ENCODE measurements around the gene GZMB. TPM values are rescaled to one million over a fixed set of nuclear protein-coding genes. Genes with fewer than 3 reads are reported as not detected.

The GZMB gene
- total RNA-seq, 1 donor from 2014 or later = not detected

DNA sequence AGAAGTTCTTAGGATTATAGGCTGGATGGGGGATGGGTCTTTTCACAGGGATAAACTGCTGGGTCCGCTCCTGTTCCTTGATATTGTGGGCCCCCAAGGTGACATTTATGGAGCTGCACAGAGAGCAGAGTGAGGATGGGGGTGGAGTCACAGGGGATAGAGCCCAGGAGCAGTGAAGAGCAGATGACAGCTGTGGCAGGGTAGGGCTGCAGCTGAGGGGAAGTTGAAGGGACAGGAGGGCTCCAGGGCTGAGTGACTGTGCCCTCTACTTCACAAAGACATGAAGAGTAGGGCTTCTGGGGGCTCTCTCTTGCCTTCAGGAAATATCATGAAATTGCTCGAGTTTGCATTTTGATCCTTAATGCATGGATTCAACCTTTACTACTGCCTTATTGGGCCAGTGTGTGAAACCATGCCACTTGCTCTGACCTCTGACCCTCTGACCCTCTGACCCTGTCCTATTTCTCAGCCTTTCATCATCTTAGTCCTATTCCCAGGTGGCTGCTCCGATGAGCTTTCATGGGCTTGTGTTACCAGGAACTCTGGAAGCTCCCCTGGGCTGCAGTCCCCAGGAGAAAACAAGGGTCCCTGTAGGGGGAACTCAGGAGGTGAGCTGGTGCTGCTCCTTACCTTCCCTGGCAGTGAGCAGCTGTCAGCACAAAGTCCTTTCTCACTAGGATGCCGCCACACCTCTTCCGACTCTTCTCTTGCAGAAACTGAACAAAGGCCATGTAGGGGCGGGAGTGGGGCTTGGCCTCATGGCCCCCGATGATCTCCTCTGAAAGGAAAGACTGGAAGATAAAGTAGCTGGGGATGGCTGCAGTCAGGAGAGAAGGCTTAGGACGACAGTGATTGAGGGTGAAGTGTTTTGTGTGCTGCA, 26.1 kb downstream of the GZMB start:
- Mint-ChIP-seq H3K4me3 (peak overlapping the region; percentile 23), H3K4me1 (peaks cover 6% of the 10 kb centered on the region), H3K27ac (no peak overlapping the region), H3K9me3 (no peaks in the 10 kb centered on the region), H3K36me3 (no peaks in the 10 kb centered on the region), H3K27me3 (ENCODE audit: insufficient read depth, low read depth) (peaks cover 3% of the 10 kb centered on the region)
- Histone ChIP-seq H3K4me2 (no peak overlapping the region), H3K4me3 (no peak overlapping the region), H3K79me2 (ENCODE audit: low read depth) (no peaks in the 10 kb centered on the region), H4K20me1 (ENCODE audit: low read depth) (no peaks in the 10 kb centered on the region), H3K27me3 (no peaks in the 10 kb centered on the region), H3K27ac (no peak overlapping the region), H2AFZ (replicated peaks) (no peak overlapping the region), H3K9ac (no peak overlapping the region), H3K4me1 (no peaks in the 10 kb centered on the region), H3K36me3 (no peaks in the 10 kb centered on the region), H3F3A (ENCODE audit: low read depth) (no peaks in the 10 kb centered on the region), H3K9me3 (ENCODE audit: low read depth) (no peaks in the 10 kb centered on the region)
- no peak for TF ChIP-seq EZH2phosphoT487 (IDR thresholded peaks at IDR 0.05)
- TF ChIP-seq EZH2 (IDR thresholded peaks at IDR 0.05) = no peak
- TF ChIP-seq, protein P1, sequence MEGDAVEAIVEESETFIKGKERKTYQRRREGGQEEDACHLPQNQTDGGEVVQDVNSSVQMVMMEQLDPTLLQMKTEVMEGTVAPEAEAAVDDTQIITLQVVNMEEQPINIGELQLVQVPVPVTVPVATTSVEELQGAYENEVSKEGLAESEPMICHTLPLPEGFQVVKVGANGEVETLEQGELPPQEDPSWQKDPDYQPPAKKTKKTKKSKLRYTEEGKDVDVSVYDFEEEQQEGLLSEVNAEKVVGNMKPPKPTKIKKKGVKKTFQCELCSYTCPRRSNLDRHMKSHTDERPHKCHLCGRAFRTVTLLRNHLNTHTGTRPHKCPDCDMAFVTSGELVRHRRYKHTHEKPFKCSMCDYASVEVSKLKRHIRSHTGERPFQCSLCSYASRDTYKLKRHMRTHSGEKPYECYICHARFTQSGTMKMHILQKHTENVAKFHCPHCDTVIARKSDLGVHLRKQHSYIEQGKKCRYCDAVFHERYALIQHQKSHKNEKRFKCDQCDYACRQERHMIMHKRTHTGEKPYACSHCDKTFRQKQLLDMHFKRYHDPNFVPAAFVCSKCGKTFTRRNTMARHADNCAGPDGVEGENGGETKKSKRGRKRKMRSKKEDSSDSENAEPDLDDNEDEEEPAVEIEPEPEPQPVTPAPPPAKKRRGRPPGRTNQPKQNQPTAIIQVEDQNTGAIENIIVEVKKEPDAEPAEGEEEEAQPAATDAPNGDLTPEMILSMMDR (IDR thresholded peaks at IDR 0.05) = no peak
- no peak for DNase-seq (ENCODE audit: low spot score)

DNA sequence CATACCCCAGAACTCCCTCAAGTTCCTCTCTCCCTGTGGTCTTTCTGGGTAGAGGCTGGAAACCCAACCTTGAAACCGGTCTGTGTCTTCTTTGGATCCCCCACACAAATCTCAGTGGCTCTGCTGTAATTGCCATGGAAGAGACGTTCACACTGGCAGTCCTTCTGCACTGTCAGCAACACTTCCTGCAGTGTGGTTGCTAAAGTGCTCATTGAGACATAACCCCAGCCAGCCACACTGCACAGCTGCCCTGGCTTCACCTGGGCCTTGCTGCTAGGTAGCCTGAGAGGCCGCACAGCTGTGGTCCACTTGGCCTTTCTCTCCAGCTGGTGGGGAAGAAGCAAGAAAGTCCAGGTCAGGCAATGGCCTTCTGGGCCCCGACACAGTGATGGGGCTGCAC, 26.9 kb downstream of the GZMB start:
- Histone ChIP-seq H3K4me1 (no peaks in the 10 kb centered on the region), H3K79me2 (ENCODE audit: low read depth) (no peaks in the 10 kb centered on the region), H4K20me1 (ENCODE audit: low read depth) (no peaks in the 10 kb centered on the region), H3K4me2 (no peak overlapping the region), H2AFZ (replicated peaks) (no peak overlapping the region), H3K4me3 (no peak overlapping the region), H3F3A (ENCODE audit: low read depth) (no peaks in the 10 kb centered on the region), H3K27ac (no peak overlapping the region), H3K9ac (no peak overlapping the region), H3K9me3 (ENCODE audit: low read depth) (no peaks in the 10 kb centered on the region), H3K36me3 (no peaks in the 10 kb centered on the region), H3K27me3 (no peaks in the 10 kb centered on the region)
- Mint-ChIP-seq H3K4me1 (peaks cover 6% of the 10 kb centered on the region), H3K27ac (peak overlapping the region; percentile 22), H3K4me3 (no peak overlapping the region), H3K27me3 (ENCODE audit: insufficient read depth, low read depth) (no peaks in the 10 kb centered on the region), H3K36me3 (no peaks in the 10 kb centered on the region), H3K9me3 (no peaks in the 10 kb centered on the region)
- DNase-seq (ENCODE audit: low spot score) = no peak
- TF ChIP-seq, protein P1 (IDR thresholded peaks at IDR 0.05) = no peak
- TF ChIP-seq EZH2 (IDR thresholded peaks at IDR 0.05) = no peak
- no peak for TF ChIP-seq EZH2phosphoT487 (IDR thresholded peaks at IDR 0.05)

DNA sequence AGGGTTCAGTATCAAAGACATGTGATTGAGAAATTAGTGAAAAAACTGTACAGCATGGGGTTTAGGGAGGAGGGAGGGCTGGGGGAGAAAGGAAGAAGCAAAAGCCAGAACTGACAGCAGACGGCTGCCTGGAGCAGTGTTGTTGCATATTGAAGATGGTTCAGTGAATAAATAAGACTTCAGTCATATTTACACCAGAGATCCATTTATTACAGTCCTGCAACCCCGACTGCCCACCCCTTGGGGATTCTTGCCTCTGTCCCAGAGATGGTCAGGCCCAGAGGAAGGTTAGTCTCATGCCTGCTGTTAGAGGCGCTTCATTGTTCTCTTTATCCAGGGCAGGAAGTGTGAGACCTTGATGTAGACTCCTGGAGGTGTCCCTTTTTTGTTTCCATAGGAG, 27.7 kb downstream of the GZMB start:
- no peak overlapping the region for H3K9ac ChIP-seq
- Mint-ChIP-seq H3K27me3 (ENCODE audit: insufficient read depth, low read depth) (no peaks in the 10 kb centered on the region), H3K36me3 (no peaks in the 10 kb centered on the region), H3K9me3 (no peaks in the 10 kb centered on the region), H3K4me1 (peaks cover 6% of the 10 kb centered on the region), H3K4me3 (no peak overlapping the region), H3K27ac (no peak overlapping the region)
- H3K27me3 ChIP-seq = no peaks in the 10 kb centered on the region
- no peak overlapping the region for H3K4me2 ChIP-seq
- DNase-seq (ENCODE audit: low spot score) = no peak
- TF ChIP-seq, protein P1 (IDR thresholded peaks at IDR 0.05) = no peak
- TF ChIP-seq EZH2 (IDR thresholded peaks at IDR 0.05) (no peak), EZH2phosphoT487 (IDR thresholded peaks at IDR 0.05) (no peak)
- H3K36me3 ChIP-seq = no peaks in the 10 kb centered on the region
- H3K4me3 ChIP-seq = no peak overlapping the region
- H3K27ac ChIP-seq = no peak overlapping the region
- no peaks in the 10 kb centered on the region for H3F3A ChIP-seq (ENCODE audit: low read depth)
- H4K20me1 ChIP-seq (ENCODE audit: low read depth) = no peaks in the 10 kb centered on the region
- H3K9me3 ChIP-seq (ENCODE audit: low read depth) = no peaks in the 10 kb centered on the region
- H3K4me1 ChIP-seq = no peaks in the 10 kb centered on the region
- H2AFZ ChIP-seq (replicated peaks) = no peak overlapping the region
- H3K79me2 ChIP-seq (ENCODE audit: low read depth) = no peaks in the 10 kb centered on the region
